SK-N-MC (cell line): ENCODE data around the gene LUZP1.

ENCODE experiments used
- EZH2 ChIP-seq: fragments of 200-600 bp; sonication (generic); IDR thresholded peaks from one replicate; pipeline ENCODE4 v1.6.1; 2017; ENCODE audit warnings: antibody characterized with exemption
- POLR2AphosphoS5 ChIP-seq: IDR thresholded peaks from 2 replicates; pipeline ENCODE4 v1.6.1; 2012; ENCODE audit warnings: mild to moderate bottlenecking, low read depth, low read length, borderline replicate concordance

DNA sequence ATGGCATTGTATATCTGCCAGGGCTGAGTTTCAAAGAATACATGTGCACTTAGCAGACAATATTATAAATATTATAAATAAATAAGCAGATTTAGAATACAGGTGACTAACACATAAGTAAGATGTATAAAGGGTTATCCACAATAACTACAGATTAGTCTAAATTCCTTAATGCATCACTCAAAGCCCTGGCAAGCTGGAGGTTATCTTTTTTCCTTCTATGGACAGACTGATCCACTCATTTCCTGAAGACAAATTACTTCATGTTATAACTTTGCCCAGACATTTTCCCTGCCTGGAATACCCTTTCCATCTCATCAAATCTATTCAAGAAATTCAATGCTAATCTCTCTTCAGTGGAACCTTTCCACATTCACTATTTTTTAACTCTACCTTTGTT lies 38.8 kb downstream of the LUZP1 start:
- TF ChIP-seq EZH2 (no peak), POLR2AphosphoS5 (no peak)
